B cell (primary cell): ENCODE data around the gene MICAL3. TPM values are rescaled to one million over a fixed set of nuclear protein-coding genes. Genes with fewer than 3 reads are reported as not detected.
A peak's percentile ranks its signal among the peaks of the same experiment; 100 is the strongest.

Source experiments
- ATAC-seq: fragments of 200-7000 bp; cut with Tn5 transposase; one replicate; pipeline ENCODE4 v1.10.0; 2021; ENCODE audit warnings: low read depth, mild to moderate bottlenecking, moderate number of reproducible peaks, moderate library complexity
- CTCF ChIA-PET: fragments of 350-600 bp; sonication (Branson Sonifier 250); formaldehyde crosslinking; loops from one replicate; lab custom pipeline; 2021; ENCODE audit warnings: antibody characterized with exemption, inconsistent platforms; lab: Charles Lee
- POLR2A ChIA-PET: fragments of 350-600 bp; sonication (Branson Sonifier 250); formaldehyde crosslinking; loops from one replicate; lab custom pipeline; 2021; ENCODE audit warnings: antibody characterized with exemption; lab: Charles Lee
- DNase-seq: peaks from one replicate; pipeline ENCODE4 v3.0.0; 2013
- H2AFZ ChIP-seq: 2 replicates; pipeline ENCODE4 v1.6.1; 2012; ENCODE audit warnings: mild to moderate bottlenecking, low read depth, low read length; ENCODE audit not compliant: insufficient read depth, poor library complexity, severe bottlenecking
- H3K27ac ChIP-seq, 2 donors: 1 replicate in 1 of 2; 2 replicates in 1 of 2; pipeline ENCODE4 v1.5.1; 2012 to 2013; ENCODE audit warnings: low read length in 2 of 2, mild to moderate bottlenecking in 2 of 2, moderate library complexity in 1 of 2
- H3K27me3 ChIP-seq, 4 experiments: fragments of 200-600 bp in 1 of 4; sonication (generic) in 1 of 4; replicated peaks in 1 of 4; 1 replicate in 2 of 4; 2 replicates in 2 of 4; pipeline versions ENCODE4 v1.6.1 to v1.7.0; 2013 to 2016; ENCODE audit warnings: low read length in 3 of 4, mild to moderate bottlenecking in 2 of 4, mixed read lengths in 1 of 4, moderate library complexity in 1 of 4; ENCODE audit not compliant: insufficient read depth in 4 of 4, control insufficient read depth in 3 of 4; ENCODE audit errors: control extremely low read depth in 1 of 4
- H3K36me3 ChIP-seq, 2 experiments: replicated peaks in 1 of 2; 1 replicate in 1 of 2; 2 replicates in 1 of 2; pipeline versions ENCODE4 v1.6.1 to v1.7.1; 2013; ENCODE audit warnings: low read length in 1 of 2; ENCODE audit not compliant: insufficient read depth in 2 of 2, control insufficient read depth in 1 of 2; ENCODE audit errors: control extremely low read depth in 1 of 2, extremely low read depth in 1 of 2
- H3K4me1 ChIP-seq, 2 donors: fragments of 200-600 bp in 1 of 2; sonication (generic) in 1 of 2; 1 replicate in 1 of 2; 2 replicates in 1 of 2; pipeline versions ENCODE4 v1.5.1 to v1.6.1; 2013 to 2017; ENCODE audit warnings: low read length in 2 of 2; ENCODE audit not compliant: control insufficient read depth in 2 of 2, insufficient read depth in 2 of 2
- H3K4me2 ChIP-seq: replicated peaks from 2 replicates; pipeline ENCODE3; 2012; ENCODE audit warnings: mild to moderate bottlenecking, low read depth, low read length; ENCODE audit not compliant: poor library complexity, severe bottlenecking
- H3K4me3 ChIP-seq, 5 experiments: fragments of 200-600 bp in 1 of 5; sonication (generic) in 1 of 5; 1 replicate in 3 of 5; 2 replicates in 2 of 5; pipeline versions ENCODE4 v1.5.1 to v1.7.0; 2011 to 2016; ENCODE audit warnings: low read length in 4 of 5, mild to moderate bottlenecking in 4 of 5, low read depth in 2 of 5, control low read depth in 1 of 5, moderate library complexity in 1 of 5; ENCODE audit not compliant: insufficient read depth in 1 of 5; ENCODE audit errors: control extremely low read depth in 1 of 5, extremely low read depth in 1 of 5
- H3K79me2 ChIP-seq: fragments of 200-600 bp; sonication (generic); one replicate; pipeline ENCODE4 v1.6.0; 2016; ENCODE audit warnings: low read length; ENCODE audit not compliant: control insufficient read depth, insufficient read depth
- H3K9ac ChIP-seq: fragments of 200-600 bp; sonication (generic); 2 replicates; pipeline ENCODE4 v1.6.1; 2017; ENCODE audit warnings: mild to moderate bottlenecking, low read length, moderate library complexity
- H3K9me3 ChIP-seq, 3 donors: one replicate each; pipeline versions ENCODE4 v1.6.1 to v1.7.1; 2013; ENCODE audit warnings: low read length in 2 of 3; ENCODE audit not compliant: control insufficient read depth in 2 of 3, insufficient read depth in 1 of 3; ENCODE audit errors: control extremely low read depth in 1 of 3
- H4K20me1 ChIP-seq: 2 replicates; pipeline ENCODE4 v1.6.0; 2012; ENCODE audit warnings: mild to moderate bottlenecking, low read length; ENCODE audit not compliant: insufficient read depth, control insufficient read depth, poor library complexity, severe bottlenecking
- H3K27ac Mint-ChIP-seq: one replicate; pipeline ENCODE4 v1.8.0; 2021; ENCODE audit warnings: mixed read lengths
- H3K27me3 Mint-ChIP-seq: one replicate; pipeline ENCODE4 v1.8.0; 2021; ENCODE audit warnings: mixed read lengths
- H3K4me1 Mint-ChIP-seq: one replicate; pipeline ENCODE4 v1.8.0; 2021; ENCODE audit warnings: mixed read lengths
- H3K4me3 Mint-ChIP-seq: one replicate; pipeline ENCODE4 v1.8.0; 2021; ENCODE audit warnings: mixed read lengths
- H3K9me3 Mint-ChIP-seq: one replicate; pipeline ENCODE4 v1.8.0; 2022; ENCODE audit warnings: mixed read lengths; ENCODE audit not compliant: insufficient read depth
- CTCF ChIP-seq: fragments of 200-600 bp; IDR thresholded peaks from one replicate; pipeline ENCODE4 v1.8.0; 2022; ENCODE audit warnings: antibody characterized with exemption, mild to moderate bottlenecking
- EZH2 ChIP-seq: IDR thresholded peaks from 2 replicates; pipeline ENCODE4 v1.6.1; 2012; ENCODE audit warnings: borderline replicate concordance, low read depth, mild to moderate bottlenecking, moderate library complexity, low read length; ENCODE audit not compliant: insufficient read depth, poor library complexity, severe bottlenecking
- WGBS: methylation state at CpG from one replicate; pipeline ENCODE4 v1.1.5; 2013; ENCODE audit warnings: missing lambda C conversion rate; ENCODE audit not compliant: insufficient coverage; 5-methylcytosine and 5-hydroxymethylcytosine counted together
- intact Hi-C: fragments of 100-400 bp; cut with micrococcal nuclease; formaldehyde crosslinking; loops from one replicate; pipeline ENCODE4 v1.10.0; 2022
- polyA plus RNA-seq: library from polyadenylated mRNA; depleted of rRNA; stranded (reverse); fragments of >200 nt; gene quantifications from 2 replicates; pipeline ENCODE4 v1.2.3, GENCODE V29; 2012
- total RNA-seq, 2 donors: library from RNA; stranded (reverse); fragments of 120-200 nt in 1 of 2; gene quantifications; 1 replicate in 1 of 2; 2 replicates in 1 of 2; pipeline versions ENCODE4 v1.2.3 to v1.2.4, GENCODE V29; 2013 to 2022

Gene MICAL3
- total and polyA plus RNA-seq, 2 donors (not counting 1 experiment from before 2014, with no cell fraction given), result 50.5 to 253 TPM

GRCh38 chr22:17911312-17911705 is 113.1 kb downstream of the MICAL3 start:
- Histone ChIP-seq H3K27me3 (no peaks in the 10 kb centered on the region), H3K9ac (no peak overlapping the region), H2AFZ (no peak overlapping the region), H3K36me3 (peaks cover 0 to 21% of the 10 kb centered on the region in 2 experiments), H3K4me1 (peaks cover 3 to 28% of the 10 kb centered on the region in 2 donors), H3K4me2 (no peak overlapping the region), H3K4me3 (no peak overlapping the region), H3K9me3 (no peaks in the 10 kb centered on the region), H4K20me1 (peaks cover 100% of the 10 kb centered on the region), H3K27ac (peak overlapping the region in 1 of 2 donors; percentile 37), H3K79me2 (peaks cover 99% of the 10 kb centered on the region)
- ChIA-PET POLR2A (no interaction called here), CTCF (interaction anchor here (0.7 to 3.5 kb wide), 5 partner anchors 21 to 166 kb away, joined by 3 to 17 read pairs (median 4); partner anchors contain the start of gene PEX26)
- DNase-seq (no peak), ATAC-seq (no peak)
- intact Hi-C loops, result loop anchor here (10.0 kb wide), 1 partner anchor 53 kb away; no protein-coding TSS in a partner anchor
- no peak for TF ChIP-seq CTCF
- no peak for TF ChIP-seq EZH2
- WGBS, result 96% methylated on average over 6 of the region's 6 CpGs
- Mint-ChIP-seq H3K9me3 (no peaks in the 10 kb centered on the region), H3K27me3 (no peaks in the 10 kb centered on the region), H3K27ac (no peak overlapping the region), H3K4me1 (peaks cover 72% of the 10 kb centered on the region), H3K4me3 (no peak overlapping the region)

GRCh38 chr22:17910561-17911311 is 113.6 kb downstream of the MICAL3 start:
- H3K4me3 Mint-ChIP-seq, result no peak overlapping the region
- peak overlapping the region; percentile 11 for H3K27ac Mint-ChIP-seq
- H3K4me1 ChIP-seq, result peaks cover 0 to 25% of the 10 kb centered on the region in 2 donors
- peaks cover 3 to 26% of the 10 kb centered on the region in 2 experiments for H3K36me3 ChIP-seq
- no peaks in the 10 kb centered on the region for H3K27me3 ChIP-seq
- no peaks in the 10 kb centered on the region for H3K9me3 Mint-ChIP-seq
- peaks cover 100% of the 10 kb centered on the region for H4K20me1 ChIP-seq
- H3K27me3 Mint-ChIP-seq, result no peaks in the 10 kb centered on the region
- H3K9ac ChIP-seq, result no peak overlapping the region
- no peak overlapping the region for H3K4me3 ChIP-seq
- no peaks in the 10 kb centered on the region for H3K9me3 ChIP-seq
- WGBS, result 79% methylated on average over 10 of the region's 12 CpGs
- no peak overlapping the region for H3K4me2 ChIP-seq
- H3K27ac ChIP-seq, result peak overlapping the region in 1 of 2 donors; percentile 37
- ATAC-seq (no peak), DNase-seq (no peak)
- no peak overlapping the region for H2AFZ ChIP-seq
- peaks cover 72% of the 10 kb centered on the region for H3K4me1 Mint-ChIP-seq
- POLR2A ChIA-PET, result no interaction called here
- H3K79me2 ChIP-seq, result peaks cover 99% of the 10 kb centered on the region
- intact Hi-C loops, result loop anchor here (10.0 kb wide), 1 partner anchor 54 kb away; no protein-coding TSS in a partner anchor
- TF ChIP-seq CTCF (no peak), EZH2 (no peak)
- CTCF ChIA-PET, result interaction anchor here (0.7 to 3.5 kb wide), 6 partner anchors 21 to 167 kb away, joined by 3 to 17 read pairs (median 4); partner anchors contain the start of gene PEX26
